Mesodermal cell (in vitro differentiated cells): ENCODE data around the gene TXNDC8. TPM values are rescaled to one million over a fixed set of nuclear protein-coding genes. Genes with fewer than 3 reads are reported as not detected.
"Not testable (repeated sequence)": the region's sequence is repeated elsewhere in the genome, so short reads cannot be mapped to it uniquely, and the experiment has no call there.

Experiments
- H3K27ac ChIP-seq: 2 replicates; pipeline ENCODE4 v1.7.0; 2013; ENCODE audit warnings: mild to moderate bottlenecking, low read depth, low read length, moderate library complexity; ENCODE audit not compliant: severe bottlenecking
- H3K36me3 ChIP-seq: 2 replicates; pipeline ENCODE4 v1.7.1; 2013; ENCODE audit warnings: mild to moderate bottlenecking, low read length, moderate library complexity; ENCODE audit not compliant: control insufficient read depth, insufficient read depth
- H3K4me1 ChIP-seq: one replicate; pipeline ENCODE4 v1.7.1; 2013; ENCODE audit warnings: mild to moderate bottlenecking, low read length; ENCODE audit not compliant: insufficient read depth, control insufficient read depth, poor library complexity, severe bottlenecking
- H3K4me3 ChIP-seq: 2 replicates; pipeline ENCODE4 v1.7.0; 2013; ENCODE audit warnings: low read length, control low read depth, mild to moderate bottlenecking; ENCODE audit not compliant: insufficient read depth, poor library complexity, severe bottlenecking; ENCODE audit errors: extremely low read depth
- H3K9me3 ChIP-seq: 2 replicates; pipeline ENCODE4 v1.7.1; 2013; ENCODE audit warnings: mild to moderate bottlenecking, low read length, moderate library complexity; ENCODE audit not compliant: control insufficient read depth
- WGBS, 2 experiments: methylation state at CpG; one replicate each; pipeline ENCODE4 v1.1.5; 2013; ENCODE audit warnings: missing lambda C conversion rate in 2 of 2; ENCODE audit not compliant: insufficient coverage in 2 of 2; 5-methylcytosine and 5-hydroxymethylcytosine counted together
- polyA plus RNA-seq, 2 experiments: library from polyadenylated mRNA; stranded (reverse); fragments of 50-300 nt; gene quantifications; one replicate each; pipeline ENCODE4 v1.2.3, GENCODE V29; 2013

The TXNDC8 gene
- polyA plus RNA-seq (2013, experiment 1 of 2): not detected
- not detected for polyA plus RNA-seq (2013, experiment 2 of 2)

- Histone ChIP-seq H3K9me3 (no peaks in the 10 kb centered on the region), H3K4me3 (no peak within 1 kb of the TSS), H3K27ac (no peak within 1 kb of the TSS), H3K4me1 (no peaks in the 10 kb centered on the region), H3K36me3 (no peaks in the 10 kb centered on the region)
- no CpG with 5 or more reads among the region's 1 CpG for WGBS, 2 experiments
Measured at GRCh38 chr9:110337727-110338126, at the start of gene TXNDC8. Gene TXNDC8 (minus strand): TSS chr9:110337863.

DNA sequence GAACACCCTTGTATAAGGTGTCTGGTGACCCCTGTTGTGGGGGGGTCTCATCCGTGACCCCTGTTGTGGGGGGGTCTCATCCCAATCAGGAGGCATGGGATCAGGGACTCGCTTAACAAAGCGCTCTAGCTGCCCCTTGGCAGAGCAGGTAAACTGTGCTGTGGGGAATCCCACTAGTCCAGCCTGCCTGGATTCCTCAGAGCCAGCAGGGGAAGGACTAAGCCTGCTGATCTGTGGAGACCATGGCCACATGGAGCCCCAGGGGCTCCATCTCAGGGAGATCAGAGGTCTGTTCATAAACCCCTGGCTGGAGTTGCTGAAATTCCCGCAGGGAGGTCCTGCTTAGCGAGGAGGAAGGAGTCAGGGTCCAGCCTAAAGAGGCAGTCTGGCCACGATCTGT is 45.8 kb upstream of the TXNDC8 start:
- Histone ChIP-seq H3K9me3 (no peaks in the 10 kb centered on the region), H3K4me1 (no peaks in the 10 kb centered on the region), H3K36me3 (peaks cover 7% of the 10 kb centered on the region), H3K27ac (no peak overlapping the region), H3K4me3 (no peak overlapping the region)
- WGBS, 2 experiments: 96 to 100% methylated on average over 5 of the region's 6 CpGs

DNA sequence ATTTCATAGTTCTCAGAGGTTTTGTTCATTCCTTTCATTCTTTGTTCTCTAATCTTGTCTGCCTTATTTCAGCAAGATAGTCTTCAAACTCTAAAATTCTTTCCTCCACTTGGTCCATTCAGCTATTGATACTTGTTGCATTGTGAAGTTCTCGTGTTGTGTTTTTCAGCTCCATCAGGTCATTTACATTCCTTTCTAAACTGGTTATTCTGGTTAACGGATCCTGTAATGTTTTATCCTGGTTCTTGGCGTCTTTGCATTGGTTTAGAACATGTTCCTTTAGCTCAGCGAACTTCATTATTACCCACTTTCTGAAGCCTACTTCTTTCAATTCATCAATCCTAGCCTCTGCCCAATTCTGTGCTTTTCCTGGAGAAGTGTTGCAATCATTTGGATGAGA is 45.1 kb upstream of the TXNDC8 start:
- no peaks in the 10 kb centered on the region for H3K4me1 ChIP-seq
- H3K27ac ChIP-seq: no peak overlapping the region
- WGBS, 2 experiments: 73 to 94% methylated on average over 2 to 4 of the region's 4 CpGs
- peaks cover 7% of the 10 kb centered on the region for H3K36me3 ChIP-seq
- H3K9me3 ChIP-seq: no peaks in the 10 kb centered on the region
- no peak overlapping the region for H3K4me3 ChIP-seq

DNA sequence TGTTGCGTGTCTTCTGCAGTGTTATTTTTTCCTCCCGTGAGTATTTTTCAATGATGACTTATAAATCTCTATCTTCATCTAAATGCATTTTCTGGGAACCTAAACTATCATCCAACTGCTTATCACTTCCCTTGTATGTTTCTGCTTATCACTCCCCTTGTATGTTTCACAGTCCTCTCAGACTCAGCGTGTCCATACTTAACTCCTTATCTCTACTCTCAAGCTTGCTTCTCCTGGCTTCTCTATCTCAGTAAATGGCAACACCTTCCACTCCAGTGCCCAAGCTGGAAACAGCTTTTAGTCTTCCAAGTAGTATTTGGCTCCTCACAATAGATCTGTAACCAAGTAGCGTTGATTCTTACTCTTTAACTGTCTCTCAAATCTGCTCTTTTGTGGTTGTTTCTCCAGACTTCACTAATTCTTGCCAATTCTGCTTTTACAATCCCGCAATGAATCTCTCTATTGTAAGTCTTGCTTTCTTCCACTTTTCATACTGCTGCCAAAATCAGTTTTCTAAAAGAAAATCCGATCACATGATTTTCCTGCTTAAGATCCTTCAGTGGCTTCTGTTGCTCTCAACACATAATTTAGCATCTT is 33.8 kb upstream of the TXNDC8 start:
- Histone ChIP-seq H3K27ac (no peak overlapping the region), H3K4me1 (no peaks in the 10 kb centered on the region), H3K36me3 (no peaks in the 10 kb centered on the region), H3K9me3 (no peaks in the 10 kb centered on the region), H3K4me3 (no peak overlapping the region)
- 95 to 99% methylated on average over 6 of the region's 6 CpGs for WGBS, 2 experiments

GRCh38 chr9:110370315-110370714 is 32.7 kb upstream of the TXNDC8 start:
- no peak overlapping the region for H3K27ac ChIP-seq
- H3K4me3 ChIP-seq: no peak overlapping the region
- H3K36me3 ChIP-seq: no peaks in the 10 kb centered on the region
- WGBS, 2 experiments: 100% methylated on average over 1 of the region's 3 CpGs; no CpG with 5 or more reads in 1 of the 2 experiments
- H3K4me1 ChIP-seq: no peaks in the 10 kb centered on the region
- H3K9me3 ChIP-seq: no peaks in the 10 kb centered on the region

- no peaks in the 10 kb centered on the region for H3K36me3 ChIP-seq
- no CpG with 5 or more reads among the region's 2 CpGs for WGBS, 2 experiments
- no peaks in the 10 kb centered on the region for H3K4me1 ChIP-seq
- no peak overlapping the region for H3K27ac ChIP-seq
- no peak overlapping the region for H3K4me3 ChIP-seq
- no peaks in the 10 kb centered on the region for H3K9me3 ChIP-seq
Measured at GRCh38 chr9:110364451-110364850, 26.8 kb upstream of the TXNDC8 start.

GRCh38 chr9:110358992-110359391 is 21.3 kb upstream of the TXNDC8 start:
- not testable (repeated sequence) for H3K27ac ChIP-seq, H3K4me1 ChIP-seq, H3K4me3 ChIP-seq, H3K9me3 ChIP-seq, H3K36me3 ChIP-seq
- no CpG with 5 or more reads among the region's 2 CpGs for WGBS, 2 experiments

- no peak overlapping the region for H3K27ac ChIP-seq
- no peak overlapping the region for H3K4me3 ChIP-seq
- 80 to 100% methylated on average over 1 of the region's 2 CpGs for WGBS, 2 experiments
- H3K4me1 ChIP-seq: no peaks in the 10 kb centered on the region
- no peaks in the 10 kb centered on the region for H3K36me3 ChIP-seq
- H3K9me3 ChIP-seq: no peaks in the 10 kb centered on the region
Measured at GRCh38 chr9:110357505-110357904, 19.8 kb upstream of the TXNDC8 start.

GRCh38 chr9:110356639-110357395 is 19.2 kb upstream of the TXNDC8 start:
- Histone ChIP-seq H3K4me3 (no peak overlapping the region), H3K9me3 (no peaks in the 10 kb centered on the region)
- WGBS, 2 experiments: 73 to 94% methylated on average over 2 to 3 of the region's 4 CpGs

GRCh38 chr9:110355911-110356310 is 18.2 kb upstream of the TXNDC8 start:
- H3K9me3 ChIP-seq: no peaks in the 10 kb centered on the region
- H3K4me1 ChIP-seq: peaks cover 5% of the 10 kb centered on the region
- H3K27ac ChIP-seq: no peak overlapping the region
- H3K36me3 ChIP-seq: no peaks in the 10 kb centered on the region
- no peak overlapping the region for H3K4me3 ChIP-seq
- 100% methylated on average over 1 of the region's 2 CpGs for WGBS, 2 experiments

More at GRCh38 chr9:110356639-110357395, 19.2 kb upstream of the TXNDC8 start:
- Histone ChIP-seq H3K4me1 (no peaks in the 10 kb centered on the region), H3K27ac (no peak overlapping the region), H3K36me3 (no peaks in the 10 kb centered on the region)

DNA sequence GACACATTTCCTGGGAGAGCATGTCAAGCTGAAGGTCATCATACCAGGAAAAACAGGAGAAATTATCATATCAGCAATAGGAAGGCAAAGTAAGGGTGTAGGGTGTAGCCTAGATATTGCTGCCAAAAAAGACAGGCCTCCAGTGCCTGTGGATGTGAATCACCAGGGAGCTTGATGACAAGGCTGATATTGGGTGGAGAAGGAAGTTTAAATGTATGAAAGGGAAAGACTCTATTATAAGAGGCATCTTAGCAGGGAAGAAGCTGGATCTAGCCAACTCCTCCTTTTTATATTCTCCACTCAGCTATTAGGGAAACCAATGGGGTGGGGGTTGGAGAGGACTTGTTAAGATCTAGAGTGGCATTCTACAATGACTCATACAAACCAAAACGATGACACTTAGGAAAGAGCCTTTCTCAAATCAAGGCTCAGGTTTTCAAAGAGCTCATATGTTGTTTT is 13.4 kb upstream of the TXNDC8 start:
- H3K36me3 ChIP-seq: no peaks in the 10 kb centered on the region
- peaks cover 7% of the 10 kb centered on the region for H3K4me1 ChIP-seq
- H3K4me3 ChIP-seq: no peak overlapping the region
- WGBS, 2 experiments: no CpG with 5 or more reads among the region's 1 CpG
- H3K9me3 ChIP-seq: no peaks in the 10 kb centered on the region
- no peak overlapping the region for H3K27ac ChIP-seq
